Measurements from ENCODE around the gene CREB3L2. TPM values are rescaled to one million over a fixed set of nuclear protein-coding genes. Genes with fewer than 3 reads are reported as not detected.
"Not testable (repeated sequence)": the region's sequence is repeated elsewhere in the genome, so short reads cannot be mapped to it uniquely, and the experiment has no call there.

CREB3L2 gene
- total RNA-seq, 4 donors from 2014 or later = 33.1 to 59.1 (median 43.3) TPM

DNA sequence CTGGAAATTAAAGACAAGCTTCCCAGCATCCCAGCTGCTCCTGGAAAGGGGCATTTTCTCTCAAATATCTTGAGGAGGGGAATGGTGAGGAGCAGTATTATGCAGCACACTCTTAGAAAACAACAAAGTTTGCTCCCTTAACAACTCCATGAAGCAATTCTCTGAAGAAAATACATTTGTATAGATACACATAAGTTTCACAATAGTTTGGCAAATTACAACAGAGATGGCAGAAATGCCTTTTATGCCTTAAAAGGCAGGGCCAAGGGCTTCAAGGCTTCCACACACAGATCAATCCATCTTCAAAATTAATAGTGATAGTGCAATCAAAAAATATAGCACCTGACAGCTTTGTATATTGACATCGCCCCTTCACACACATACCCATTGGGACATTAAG lies 167.3 kb downstream of the CREB3L2 start:
- no peak for ATAC-seq
- 91 to 100% methylated on average over 1 of the region's 1 CpG for WGBS, 2 donors (ENCODE audit: low coverage in 1 of 2)
- no peaks in the 10 kb centered on the region for H3K36me3 ChIP-seq

DNA sequence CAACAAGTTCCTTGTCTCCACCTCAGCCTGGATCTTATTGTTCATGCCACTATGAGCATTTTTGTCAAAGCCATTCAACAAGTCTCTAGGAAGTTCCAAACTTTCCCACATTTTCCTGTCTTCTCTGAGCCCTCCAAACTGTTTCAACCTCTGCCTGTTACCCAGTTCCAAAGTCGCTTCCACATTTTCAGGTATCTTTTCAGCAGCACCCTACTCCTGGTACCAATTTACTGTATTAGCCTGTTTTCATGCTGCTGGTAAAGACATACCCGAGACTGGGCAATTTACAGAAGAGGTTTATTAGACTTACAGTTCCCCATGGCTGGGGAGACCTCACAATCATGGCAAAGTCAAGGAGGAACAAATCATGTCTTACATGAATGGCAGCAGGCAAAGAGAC lies 168.9 kb downstream of the CREB3L2 start:
- H3K27ac ChIP-seq, H3K27me3 ChIP-seq, H3K4me3 ChIP-seq, H3K36me3 ChIP-seq, ATAC-seq: not testable (repeated sequence)
- WGBS, 2 donors (ENCODE audit: low coverage in 1 of 2) = 100% methylated on average over 1 of the region's 2 CpGs
- Histone ChIP-seq H3K9me3 (peaks cover 0 to 17% (median 0%) of the 10 kb centered on the region in 3 donors), H3K4me1 (peaks cover 0 to 14% (median 5%) of the 10 kb centered on the region in 3 donors)

More for the DNA sequence above, 167.3 kb downstream of the CREB3L2 start:
- Histone ChIP-seq H3K9me3 (peaks cover 0 to 17% (median 0%) of the 10 kb centered on the region in 3 donors), H3K27me3 (no peaks in the 10 kb centered on the region), H3K27ac (no peak overlapping the region), H3K4me1 (peaks cover 0 to 12% (median 5%) of the 10 kb centered on the region in 3 donors), H3K4me3 (no peak overlapping the region)
- no peak for TF ChIP-seq POLR2A (IDR thresholded peaks at IDR 0.05)
- TF ChIP-seq POLR2AphosphoS5 (IDR thresholded peaks at IDR 0.05) = no peak
- TF ChIP-seq, protein P1, sequence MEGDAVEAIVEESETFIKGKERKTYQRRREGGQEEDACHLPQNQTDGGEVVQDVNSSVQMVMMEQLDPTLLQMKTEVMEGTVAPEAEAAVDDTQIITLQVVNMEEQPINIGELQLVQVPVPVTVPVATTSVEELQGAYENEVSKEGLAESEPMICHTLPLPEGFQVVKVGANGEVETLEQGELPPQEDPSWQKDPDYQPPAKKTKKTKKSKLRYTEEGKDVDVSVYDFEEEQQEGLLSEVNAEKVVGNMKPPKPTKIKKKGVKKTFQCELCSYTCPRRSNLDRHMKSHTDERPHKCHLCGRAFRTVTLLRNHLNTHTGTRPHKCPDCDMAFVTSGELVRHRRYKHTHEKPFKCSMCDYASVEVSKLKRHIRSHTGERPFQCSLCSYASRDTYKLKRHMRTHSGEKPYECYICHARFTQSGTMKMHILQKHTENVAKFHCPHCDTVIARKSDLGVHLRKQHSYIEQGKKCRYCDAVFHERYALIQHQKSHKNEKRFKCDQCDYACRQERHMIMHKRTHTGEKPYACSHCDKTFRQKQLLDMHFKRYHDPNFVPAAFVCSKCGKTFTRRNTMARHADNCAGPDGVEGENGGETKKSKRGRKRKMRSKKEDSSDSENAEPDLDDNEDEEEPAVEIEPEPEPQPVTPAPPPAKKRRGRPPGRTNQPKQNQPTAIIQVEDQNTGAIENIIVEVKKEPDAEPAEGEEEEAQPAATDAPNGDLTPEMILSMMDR (IDR thresholded peaks at IDR 0.05) = no peak
- no peak for TF ChIP-seq EP300 (IDR thresholded peaks at IDR 0.05)

DNA sequence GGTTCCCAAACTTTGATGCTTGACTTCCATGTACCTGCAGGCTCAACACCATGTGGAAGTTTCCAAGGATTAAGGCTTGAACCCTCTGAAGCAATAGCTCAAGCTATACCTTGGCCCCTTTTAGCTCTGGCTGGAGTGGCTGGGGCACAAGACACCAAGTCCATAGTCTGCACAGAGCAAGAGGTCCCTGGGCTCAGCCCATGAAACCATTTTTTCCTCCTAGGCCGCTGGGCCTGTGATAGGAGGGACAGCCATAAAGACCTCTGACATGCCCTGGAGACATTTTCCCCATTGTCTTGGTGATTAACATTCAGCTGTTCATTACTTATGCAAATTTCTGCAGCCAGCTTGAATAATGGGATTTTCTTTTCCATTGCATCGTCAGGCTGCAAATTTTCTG lies 169.5 kb downstream of the CREB3L2 start:
- no peak for ATAC-seq
- WGBS, 2 donors (ENCODE audit: low coverage in 1 of 2) = 92 to 100% methylated on average over 2 of the region's 2 CpGs
- peaks cover 0 to 14% (median 5%) of the 10 kb centered on the region in 3 donors for H3K4me1 ChIP-seq
- H3K4me3 ChIP-seq = no peak overlapping the region
- H3K9me3 ChIP-seq = peaks cover 0 to 17% (median 0%) of the 10 kb centered on the region in 3 donors
- H3K36me3 ChIP-seq = no peaks in the 10 kb centered on the region
- H3K27me3 ChIP-seq = no peaks in the 10 kb centered on the region
- no peak for TF ChIP-seq POLR2AphosphoS5 (IDR thresholded peaks at IDR 0.05)
- TF ChIP-seq EP300 (IDR thresholded peaks at IDR 0.05) = no peak
- TF ChIP-seq POLR2A (IDR thresholded peaks at IDR 0.05) = no peak
- TF ChIP-seq, protein P1 (IDR thresholded peaks at IDR 0.05) = no peak
- no peak overlapping the region for H3K27ac ChIP-seq

DNA sequence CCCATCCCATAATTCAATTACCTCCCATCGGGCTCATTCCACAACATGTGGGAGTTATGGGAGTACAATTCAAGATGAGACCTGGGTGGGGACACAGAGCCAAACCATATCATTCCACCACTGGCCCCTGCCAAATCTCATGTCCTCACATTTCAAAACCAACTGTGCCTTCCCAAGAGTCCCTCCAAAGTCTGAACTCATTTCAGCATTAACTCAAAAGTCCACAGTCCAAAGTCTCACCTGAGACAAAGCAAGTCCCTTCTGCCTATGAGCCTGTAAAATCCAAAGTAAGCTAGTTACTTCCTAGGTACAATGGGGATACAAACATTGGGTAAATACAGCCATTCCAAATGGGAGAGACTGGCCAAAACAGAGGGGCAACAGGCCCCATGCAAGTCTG lies 170.3 kb downstream of the CREB3L2 start:
- not testable (repeated sequence) for H3K4me3 ChIP-seq, ATAC-seq

DNA sequence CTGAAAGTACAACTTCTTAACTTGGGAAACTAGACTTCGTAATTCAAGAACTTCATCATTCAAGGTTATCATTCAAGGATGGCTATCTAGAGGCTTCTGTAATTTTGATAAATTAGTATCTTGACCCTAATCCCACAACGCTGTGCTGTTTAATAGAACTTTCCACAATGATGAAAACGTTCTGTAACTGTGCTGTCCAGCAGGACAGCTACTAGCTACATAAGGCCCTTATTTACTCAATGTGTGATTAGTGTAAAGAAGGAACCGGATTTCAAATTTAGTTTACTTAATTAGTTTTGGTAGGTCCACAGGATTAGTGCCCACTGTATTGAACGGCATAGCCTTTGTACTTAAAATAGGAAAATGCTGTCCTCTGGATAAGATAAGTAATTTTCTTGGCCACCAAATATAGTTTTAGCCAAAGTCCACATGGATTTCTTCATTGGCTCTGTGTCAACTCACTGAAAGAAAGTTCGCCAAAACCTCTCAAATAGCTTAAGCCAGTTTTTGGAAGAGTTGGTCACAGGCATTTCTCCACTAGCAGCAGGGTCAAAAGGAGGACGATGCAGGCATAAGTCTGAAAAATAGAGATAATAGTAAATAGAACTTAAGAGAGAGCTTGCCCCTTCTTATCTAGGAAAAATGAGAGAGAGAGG lies 172.4 kb downstream of the CREB3L2 start:
- H3K4me3 ChIP-seq = no peak overlapping the region
- H3K4me1 ChIP-seq = peaks cover 0 to 10% (median 5%) of the 10 kb centered on the region in 3 donors
- 48 to 66% methylated on average over 5 to 7 of the region's 7 CpGs for WGBS, 2 donors (ENCODE audit: low coverage in 1 of 2)
- ATAC-seq = no peak
- no peaks in the 10 kb centered on the region for H3K36me3 ChIP-seq
- H3K9me3 ChIP-seq = peaks cover 0 to 17% (median 0%) of the 10 kb centered on the region in 3 donors
- no peaks in the 10 kb centered on the region for H3K27me3 ChIP-seq
- TF ChIP-seq EP300 (IDR thresholded peaks at IDR 0.05) (no peak), POLR2AphosphoS5 (IDR thresholded peaks at IDR 0.05) (no peak), POLR2A (IDR thresholded peaks at IDR 0.05) (no peak)
- TF ChIP-seq, protein P1 (IDR thresholded peaks at IDR 0.05) = no peak
- no peak overlapping the region for H3K27ac ChIP-seq

More for the DNA sequence above, 170.3 kb downstream of the CREB3L2 start:
- Histone ChIP-seq H3K9me3 (peaks cover 0 to 17% (median 0%) of the 10 kb centered on the region in 3 donors), H3K4me1 (peaks cover 0 to 13% (median 5%) of the 10 kb centered on the region in 3 donors)
- H3K27me3 ChIP-seq, H3K36me3 ChIP-seq, H3K27ac ChIP-seq: not testable (repeated sequence)
- 100% methylated on average over 1 of the region's 1 CpG for WGBS, 2 donors (ENCODE audit: low coverage in 1 of 2)

DNA sequence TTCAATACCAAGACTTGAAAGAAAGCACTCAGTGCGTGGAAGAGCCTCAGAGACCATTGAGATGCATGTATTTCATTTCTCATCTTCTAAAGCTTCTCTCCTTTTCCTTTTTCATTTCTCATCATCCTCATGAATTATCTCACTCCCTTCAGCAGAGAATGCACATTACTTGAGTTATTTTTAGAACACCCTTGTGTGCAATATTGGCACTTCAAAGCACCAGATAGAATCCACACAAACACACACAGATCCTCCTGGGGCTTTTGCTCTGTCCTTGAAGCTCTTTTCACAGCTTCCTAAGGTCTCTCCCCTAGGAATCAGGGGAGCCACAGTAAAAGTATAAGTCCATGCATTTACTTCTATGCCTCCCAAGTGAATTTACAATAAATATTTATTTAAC lies 173.4 kb downstream of the CREB3L2 start:
- 75 to 100% methylated on average over 1 of the region's 1 CpG for WGBS, 2 donors (ENCODE audit: low coverage in 1 of 2)
- Histone ChIP-seq H3K9me3 (peaks cover 0 to 16% (median 0%) of the 10 kb centered on the region in 3 donors), H3K27me3 (no peaks in the 10 kb centered on the region), H3K4me3 (no peak overlapping the region), H3K27ac (no peak overlapping the region), H3K4me1 (peaks cover 0 to 10% (median 5%) of the 10 kb centered on the region in 3 donors), H3K36me3 (no peaks in the 10 kb centered on the region)
- no peak for ATAC-seq
- TF ChIP-seq POLR2AphosphoS5 (IDR thresholded peaks at IDR 0.05) = no peak
- TF ChIP-seq, protein P1 (IDR thresholded peaks at IDR 0.05) = no peak
- TF ChIP-seq POLR2A (IDR thresholded peaks at IDR 0.05) = no peak
- TF ChIP-seq EP300 (IDR thresholded peaks at IDR 0.05) = no peak
